HL-60 (cell line): ENCODE results near the gene DAND5.

Experiments
- DNase-seq, 2 experiments: peaks; one replicate each; pipeline ENCODE4 v3.0.0-alpha.2; 2010 to 2020; ENCODE audit warnings: low read depth in 1 of 2, low spot score in 1 of 2
- H3K27ac ChIP-seq: fragments of 250-450 bp; sonication (Bioruptor Pico); replicated peaks from 2 replicates; pipeline ENCODE4 v1.5.1; 2020; ENCODE audit warnings: mild to moderate bottlenecking, moderate library complexity
- H3K27me3 ChIP-seq: fragments of 250-450 bp; sonication (Bioruptor Pico); 2 replicates; pipeline ENCODE4 v1.5.1; 2021; ENCODE audit warnings: mild to moderate bottlenecking, moderate library complexity; ENCODE audit not compliant: insufficient read depth, poor library complexity, severe bottlenecking
- H3K4me3 ChIP-seq: replicated peaks from 2 replicates; pipeline ENCODE4 v1.5.1; 2011; ENCODE audit warnings: mild to moderate bottlenecking, control low read depth, low read length; ENCODE audit not compliant: insufficient read depth
- GABPA ChIP-seq: IDR thresholded peaks from 2 replicates; pipeline ENCODE4 v1.6.1; 2012; ENCODE audit warnings: low read depth
- POLR2AphosphoS5 ChIP-seq: IDR thresholded peaks from 2 replicates; pipeline ENCODE4 v1.6.1; 2012; ENCODE audit warnings: low read depth
- SPI1 ChIP-seq: IDR thresholded peaks from 2 replicates; pipeline ENCODE4 v1.6.1; 2012; ENCODE audit warnings: low read depth, mild to moderate bottlenecking, borderline replicate concordance
- long read RNA-seq: library from polyadenylated mRNA; unstranded; transcript quantifications from one replicate; pipeline ENCODE4 v2.0.0, GENCODE V29; 2020
- TF ChIP-seq, protein P1 (sequence below): IDR thresholded peaks from one replicate; pipeline ENCODE4 v1.5.1; 2011; ENCODE audit warnings: low read length, control low read depth, inconsistent platforms; ENCODE audit not compliant: insufficient read depth
- TF ChIP-seq, protein P2 (sequence below): IDR thresholded peaks from 2 replicates; pipeline ENCODE4 v1.6.1; 2012; ENCODE audit warnings: low read depth; ENCODE audit not compliant: insufficient replicate concordance

The DAND5 gene, protein sequence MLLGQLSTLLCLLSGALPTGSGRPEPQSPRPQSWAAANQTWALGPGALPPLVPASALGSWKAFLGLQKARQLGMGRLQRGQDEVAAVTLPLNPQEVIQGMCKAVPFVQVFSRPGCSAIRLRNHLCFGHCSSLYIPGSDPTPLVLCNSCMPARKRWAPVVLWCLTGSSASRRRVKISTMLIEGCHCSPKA
- long read RNA-seq, partial matches to known transcripts: 0 of 4 reads
- long read RNA-seq, other reads (novel, unspliced or antisense): 4 of 4 reads

GRCh38 chr19:12969292-12969988, at the start of gene DAND5:
DAND5 (plus strand) TSS chr19:12969576; CDS start chr19:12969661, 85 bp downstream.
- Histone ChIP-seq H3K27me3 (no peaks in the 10 kb centered on the region), H3K4me3 (no peak within 1 kb of the TSS), H3K27ac (no peak within 1 kb of the TSS)
- no peak for DNase-seq
- TF ChIP-seq, protein P1, sequence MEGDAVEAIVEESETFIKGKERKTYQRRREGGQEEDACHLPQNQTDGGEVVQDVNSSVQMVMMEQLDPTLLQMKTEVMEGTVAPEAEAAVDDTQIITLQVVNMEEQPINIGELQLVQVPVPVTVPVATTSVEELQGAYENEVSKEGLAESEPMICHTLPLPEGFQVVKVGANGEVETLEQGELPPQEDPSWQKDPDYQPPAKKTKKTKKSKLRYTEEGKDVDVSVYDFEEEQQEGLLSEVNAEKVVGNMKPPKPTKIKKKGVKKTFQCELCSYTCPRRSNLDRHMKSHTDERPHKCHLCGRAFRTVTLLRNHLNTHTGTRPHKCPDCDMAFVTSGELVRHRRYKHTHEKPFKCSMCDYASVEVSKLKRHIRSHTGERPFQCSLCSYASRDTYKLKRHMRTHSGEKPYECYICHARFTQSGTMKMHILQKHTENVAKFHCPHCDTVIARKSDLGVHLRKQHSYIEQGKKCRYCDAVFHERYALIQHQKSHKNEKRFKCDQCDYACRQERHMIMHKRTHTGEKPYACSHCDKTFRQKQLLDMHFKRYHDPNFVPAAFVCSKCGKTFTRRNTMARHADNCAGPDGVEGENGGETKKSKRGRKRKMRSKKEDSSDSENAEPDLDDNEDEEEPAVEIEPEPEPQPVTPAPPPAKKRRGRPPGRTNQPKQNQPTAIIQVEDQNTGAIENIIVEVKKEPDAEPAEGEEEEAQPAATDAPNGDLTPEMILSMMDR: no peak
- TF ChIP-seq, protein P2, sequence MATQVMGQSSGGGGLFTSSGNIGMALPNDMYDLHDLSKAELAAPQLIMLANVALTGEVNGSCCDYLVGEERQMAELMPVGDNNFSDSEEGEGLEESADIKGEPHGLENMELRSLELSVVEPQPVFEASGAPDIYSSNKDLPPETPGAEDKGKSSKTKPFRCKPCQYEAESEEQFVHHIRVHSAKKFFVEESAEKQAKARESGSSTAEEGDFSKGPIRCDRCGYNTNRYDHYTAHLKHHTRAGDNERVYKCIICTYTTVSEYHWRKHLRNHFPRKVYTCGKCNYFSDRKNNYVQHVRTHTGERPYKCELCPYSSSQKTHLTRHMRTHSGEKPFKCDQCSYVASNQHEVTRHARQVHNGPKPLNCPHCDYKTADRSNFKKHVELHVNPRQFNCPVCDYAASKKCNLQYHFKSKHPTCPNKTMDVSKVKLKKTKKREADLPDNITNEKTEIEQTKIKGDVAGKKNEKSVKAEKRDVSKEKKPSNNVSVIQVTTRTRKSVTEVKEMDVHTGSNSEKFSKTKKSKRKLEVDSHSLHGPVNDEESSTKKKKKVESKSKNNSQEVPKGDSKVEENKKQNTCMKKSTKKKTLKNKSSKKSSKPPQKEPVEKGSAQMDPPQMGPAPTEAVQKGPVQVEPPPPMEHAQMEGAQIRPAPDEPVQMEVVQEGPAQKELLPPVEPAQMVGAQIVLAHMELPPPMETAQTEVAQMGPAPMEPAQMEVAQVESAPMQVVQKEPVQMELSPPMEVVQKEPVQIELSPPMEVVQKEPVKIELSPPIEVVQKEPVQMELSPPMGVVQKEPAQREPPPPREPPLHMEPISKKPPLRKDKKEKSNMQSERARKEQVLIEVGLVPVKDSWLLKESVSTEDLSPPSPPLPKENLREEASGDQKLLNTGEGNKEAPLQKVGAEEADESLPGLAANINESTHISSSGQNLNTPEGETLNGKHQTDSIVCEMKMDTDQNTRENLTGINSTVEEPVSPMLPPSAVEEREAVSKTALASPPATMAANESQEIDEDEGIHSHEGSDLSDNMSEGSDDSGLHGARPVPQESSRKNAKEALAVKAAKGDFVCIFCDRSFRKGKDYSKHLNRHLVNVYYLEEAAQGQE: no peak
- TF ChIP-seq GABPA: no peak
- no peak for TF ChIP-seq SPI1
- TF ChIP-seq POLR2AphosphoS5: no peak

DNA sequence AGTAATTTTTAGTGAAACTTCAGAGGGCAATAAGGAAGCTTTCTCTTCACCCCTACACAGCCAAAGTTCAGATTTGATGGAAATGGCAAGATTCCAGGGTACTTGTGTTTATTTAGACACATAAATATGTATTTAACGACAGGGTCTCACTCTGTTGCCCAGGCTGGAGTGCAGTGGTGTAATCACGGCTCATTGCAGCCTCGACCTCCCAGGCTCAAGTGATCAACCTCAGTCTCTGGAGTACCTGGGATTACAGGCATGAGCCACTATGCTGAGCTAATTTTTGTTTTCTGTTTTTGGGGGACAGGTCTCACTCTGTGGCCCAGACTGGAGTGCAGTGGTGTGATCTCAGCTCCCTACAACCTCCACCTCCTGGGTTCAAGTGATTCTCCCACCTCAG, 48.3 kb upstream of the DAND5 start:
- H3K27ac ChIP-seq: peak overlapping the region; percentile 73
- no peaks in the 10 kb centered on the region for H3K27me3 ChIP-seq
- no peak for TF ChIP-seq SPI1
- TF ChIP-seq POLR2AphosphoS5: peak; percentile 9; the same call in 1 of the 2 replicates
- TF ChIP-seq GABPA: no peak
- TF ChIP-seq, protein P2: no peak
- TF ChIP-seq, protein P1: no peak

DNA sequence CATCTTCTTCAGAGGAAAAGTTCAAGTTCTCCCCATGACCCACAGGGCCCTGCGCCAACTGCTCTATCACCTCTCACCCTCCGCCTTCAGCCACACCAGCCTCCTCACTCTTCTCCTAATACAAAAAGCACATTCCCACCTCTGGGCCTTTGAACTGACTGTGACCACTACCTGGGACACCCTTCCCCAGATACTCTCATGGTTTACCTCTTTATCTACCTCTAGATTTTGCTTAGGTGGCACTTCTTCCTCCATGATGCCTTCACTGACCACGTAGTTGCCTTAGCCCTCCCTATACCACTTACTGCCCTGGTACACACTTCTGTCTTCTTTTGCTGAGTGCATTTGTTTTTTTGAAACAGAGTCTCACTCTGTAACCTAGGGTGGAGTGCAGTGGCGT, 46.4 kb upstream of the DAND5 start:
- Histone ChIP-seq H3K27me3 (no peaks in the 10 kb centered on the region), H3K27ac (no peak overlapping the region), H3K4me3 (no peak overlapping the region)
- TF ChIP-seq SPI1 (no peak), POLR2AphosphoS5 (0 out of 2 replicates have a peak, but pooled peaks have one; percentile 24)
- DNase-seq: no peak

More for the DNA sequence above, 48.3 kb upstream of the DAND5 start:
- no peak for DNase-seq
- H3K4me3 ChIP-seq: no peak overlapping the region

- Histone ChIP-seq H3K4me3 (no peak overlapping the region), H3K27me3 (no peaks in the 10 kb centered on the region), H3K27ac (no peak overlapping the region)
- DNase-seq: no peak
- TF ChIP-seq, protein P1: no peak
- TF ChIP-seq SPI1: no peak
- TF ChIP-seq POLR2AphosphoS5: no peak; the same call in 1 of the 2 replicates
- TF ChIP-seq, protein P2: no peak
- TF ChIP-seq GABPA: no peak
Measured at GRCh38 chr19:12924621-12925310, 44.6 kb upstream of the DAND5 start.
